Stimulated activated CD4-positive, alpha-beta T cell treated with anti-CD3 and anti-CD28 coated beads, Interleukin-2, amount 100 ng/mL, for 4 hours (primary cell): ENCODE measurements around the gene EID3.
"Not testable (repeated sequence)": the region's sequence is repeated elsewhere in the genome, so short reads cannot be mapped to it uniquely, and the experiment has no call there.

Experiments used
- DNase-seq: peaks from one replicate; pipeline ENCODE4 v3.0.0-alpha.2; 2020; ENCODE audit warnings: low read depth

Gene EID3

DNA sequence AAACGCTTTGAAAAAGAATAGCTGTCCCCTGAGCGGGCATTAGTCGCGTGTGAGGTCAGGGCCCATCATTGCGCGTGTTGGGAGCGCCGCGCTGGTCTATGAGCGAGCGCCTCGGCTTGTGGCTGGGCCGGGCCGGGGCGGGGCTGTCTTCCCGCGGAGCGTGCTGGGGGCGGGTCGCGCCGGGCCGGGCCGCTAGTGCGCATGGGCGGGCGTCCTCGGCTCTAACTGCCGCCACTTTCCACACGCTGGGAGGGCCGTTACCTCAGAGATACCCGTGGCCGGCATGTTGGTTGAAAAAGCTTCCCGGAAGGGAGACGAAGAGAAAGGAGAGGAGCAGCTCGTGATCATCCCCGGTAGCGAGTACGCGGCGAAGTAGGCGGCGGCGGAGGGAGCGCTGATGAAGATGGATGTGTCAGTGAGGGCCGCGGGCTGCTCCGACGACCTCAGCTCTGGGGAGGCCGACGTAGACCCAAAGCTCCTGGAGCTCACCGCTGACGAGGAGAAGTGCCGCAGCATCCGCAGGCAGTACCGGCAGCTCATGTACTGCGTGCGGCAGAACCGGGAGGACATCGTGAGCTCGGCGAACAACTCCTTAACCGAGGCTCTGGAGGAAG, at the start of gene EID3:
Gene EID3, plus strand, starts transcription at position 202 of the 614 bp plus-strand sequence. Its CDS starts 196 bp downstream, at position 398.
- peak; percentile 83 for DNase-seq

- no peak for DNase-seq
Observed at GRCh38 chr12:104257913-104258472, 45.5 kb upstream of the EID3 start.

DNA sequence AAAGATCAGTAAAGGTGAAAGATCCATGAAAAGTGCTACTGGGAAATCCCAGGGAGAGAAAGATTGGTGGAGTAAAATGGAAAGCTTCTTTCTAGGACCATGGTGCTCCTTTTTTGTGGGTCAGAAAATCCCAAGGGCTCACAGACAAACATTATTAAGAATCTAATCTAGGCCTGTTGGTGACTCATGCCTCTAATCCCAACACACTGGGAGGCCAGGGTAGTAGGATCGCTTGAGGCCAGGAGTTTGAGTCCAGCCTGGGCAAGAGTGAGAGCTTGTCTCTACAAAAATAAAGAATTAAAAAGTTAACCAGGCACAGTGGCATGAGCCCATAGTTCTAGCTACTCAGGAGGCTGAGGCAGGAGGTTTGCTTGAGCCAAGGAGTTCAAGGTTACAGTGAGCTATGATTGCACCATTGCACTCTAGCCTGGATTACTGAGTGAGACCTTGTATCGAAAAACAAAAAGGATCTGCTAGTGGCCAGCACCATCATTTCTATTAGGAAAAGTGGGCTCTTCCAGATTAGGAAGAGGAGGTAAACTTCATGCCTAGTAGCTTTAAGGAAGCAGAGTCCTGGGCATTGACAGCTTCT, 45.0 kb upstream of the EID3 start:
- DNase-seq = no peak

- DNase-seq = no peak
Observed at GRCh38 chr12:104263026-104263425, 40.5 kb upstream of the EID3 start.

DNA sequence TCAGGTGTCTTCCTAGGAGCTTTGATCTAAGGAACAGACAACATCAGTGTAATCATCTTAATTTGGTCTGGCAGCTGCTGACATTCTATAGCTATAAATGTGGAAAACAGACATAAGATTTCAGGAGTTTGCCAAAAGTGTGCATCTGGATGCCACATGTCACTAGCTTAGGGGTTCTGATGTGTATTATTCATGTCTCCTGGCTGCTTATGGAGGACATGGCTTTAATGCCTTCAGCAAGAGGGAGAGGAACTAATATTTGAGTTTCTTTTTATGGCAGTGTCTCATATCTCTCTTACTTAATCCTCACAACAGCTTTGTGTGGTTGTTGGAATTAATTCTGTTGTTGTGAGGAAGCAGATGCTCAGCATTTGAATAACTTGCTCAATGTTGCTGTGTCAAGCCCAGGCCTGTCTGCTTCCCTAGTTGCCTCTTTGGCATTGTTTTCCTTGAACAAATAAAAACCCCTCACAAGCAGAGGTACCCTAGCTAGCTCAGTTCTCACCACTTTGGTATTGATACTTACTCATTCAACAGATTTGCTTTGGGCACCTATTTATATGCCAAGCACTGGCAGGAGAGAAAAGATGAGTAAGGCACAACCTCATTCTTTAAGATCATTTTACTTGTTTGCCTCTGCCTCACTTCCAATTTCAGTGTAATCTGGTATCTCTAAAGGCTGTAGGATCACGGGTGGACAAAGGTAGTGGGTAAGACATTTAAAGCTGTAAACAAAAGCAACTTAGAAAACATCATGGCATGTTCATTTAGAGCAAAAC, 39.8 kb upstream of the EID3 start:
- no peak for DNase-seq

- DNase-seq = not testable (repeated sequence)
Observed at GRCh38 chr12:104265436-104265835, 38.1 kb upstream of the EID3 start.

GRCh38 chr12:104272938-104273337, 30.6 kb upstream of the EID3 start:
- no peak for DNase-seq

- no peak for DNase-seq
Observed at GRCh38 chr12:104273503-104273902, 30.0 kb upstream of the EID3 start.

GRCh38 chr12:104274811-104275210, 28.7 kb upstream of the EID3 start:
- DNase-seq = no peak

DNA sequence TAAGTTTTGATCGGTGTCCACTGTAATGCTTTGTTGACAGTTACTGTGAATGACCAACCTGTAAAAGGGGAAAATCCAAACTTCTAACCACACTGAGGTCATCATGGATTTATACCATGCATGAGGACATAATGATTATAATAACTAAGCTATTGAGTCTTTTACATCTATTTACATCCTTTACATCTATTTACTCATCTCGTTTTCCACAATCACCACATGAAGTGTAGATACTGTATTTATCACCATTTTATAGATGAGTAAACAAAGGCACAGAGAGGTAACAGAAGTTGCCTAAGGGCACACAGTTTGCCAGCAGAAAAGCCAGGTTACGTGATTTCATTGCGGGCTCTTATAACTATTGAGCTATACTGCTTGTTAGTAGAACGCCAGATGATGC, 27.9 kb upstream of the EID3 start:
- no peak for DNase-seq

- DNase-seq = no peak
Observed at GRCh38 chr12:104276273-104277131, 27.0 kb upstream of the EID3 start.

GRCh38 chr12:104279164-104279563, 24.4 kb upstream of the EID3 start:
- DNase-seq = no peak

DNA sequence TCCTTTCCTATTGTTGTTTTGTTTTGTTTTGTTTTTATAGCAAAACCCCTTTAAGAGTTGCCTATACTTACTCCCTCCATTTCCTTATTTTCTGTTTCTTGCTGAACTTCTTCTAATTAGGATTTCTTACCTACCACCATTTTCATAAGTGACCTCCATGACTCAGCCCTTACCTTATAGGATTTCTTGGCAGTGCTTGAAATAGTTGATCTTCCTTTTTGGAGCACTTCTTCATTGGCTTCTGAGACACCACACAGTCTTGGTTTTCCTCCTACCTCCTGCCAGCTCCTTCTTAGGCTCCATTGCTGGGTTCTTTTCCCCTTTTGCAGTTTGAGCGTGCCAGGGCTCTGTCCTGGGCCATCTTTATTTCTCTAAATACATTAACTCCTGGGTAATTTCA, 23.4 kb upstream of the EID3 start:
- no peak for DNase-seq

- DNase-seq = no peak
Observed at GRCh38 chr12:104280717-104281458, 22.7 kb upstream of the EID3 start.

- DNase-seq = no peak
Observed at GRCh38 chr12:104281636-104282035, 21.9 kb upstream of the EID3 start.

DNA sequence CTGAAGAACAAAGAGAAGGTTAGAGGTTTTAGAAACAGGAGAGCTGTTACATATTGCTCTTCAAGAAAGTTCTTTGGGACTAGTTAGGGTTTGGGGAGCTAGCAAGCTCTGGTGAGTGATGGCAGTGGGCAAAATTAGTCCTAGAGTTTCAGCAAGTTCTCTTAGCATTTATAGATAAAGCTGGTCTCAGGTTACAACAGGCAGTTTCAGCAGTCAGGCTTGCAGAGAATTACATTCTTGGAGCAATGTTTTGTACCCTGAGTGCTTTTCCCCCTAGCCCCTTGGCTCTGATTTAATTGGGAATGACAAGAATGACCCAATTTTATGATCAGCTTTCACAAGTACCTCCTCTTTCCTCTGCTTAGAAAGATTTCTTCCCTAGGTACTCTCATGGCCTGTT, 21.4 kb upstream of the EID3 start:
- DNase-seq = no peak

GRCh38 chr12:104285740-104286515, 17.6 kb upstream of the EID3 start:
- DNase-seq = peak; percentile 6

DNA sequence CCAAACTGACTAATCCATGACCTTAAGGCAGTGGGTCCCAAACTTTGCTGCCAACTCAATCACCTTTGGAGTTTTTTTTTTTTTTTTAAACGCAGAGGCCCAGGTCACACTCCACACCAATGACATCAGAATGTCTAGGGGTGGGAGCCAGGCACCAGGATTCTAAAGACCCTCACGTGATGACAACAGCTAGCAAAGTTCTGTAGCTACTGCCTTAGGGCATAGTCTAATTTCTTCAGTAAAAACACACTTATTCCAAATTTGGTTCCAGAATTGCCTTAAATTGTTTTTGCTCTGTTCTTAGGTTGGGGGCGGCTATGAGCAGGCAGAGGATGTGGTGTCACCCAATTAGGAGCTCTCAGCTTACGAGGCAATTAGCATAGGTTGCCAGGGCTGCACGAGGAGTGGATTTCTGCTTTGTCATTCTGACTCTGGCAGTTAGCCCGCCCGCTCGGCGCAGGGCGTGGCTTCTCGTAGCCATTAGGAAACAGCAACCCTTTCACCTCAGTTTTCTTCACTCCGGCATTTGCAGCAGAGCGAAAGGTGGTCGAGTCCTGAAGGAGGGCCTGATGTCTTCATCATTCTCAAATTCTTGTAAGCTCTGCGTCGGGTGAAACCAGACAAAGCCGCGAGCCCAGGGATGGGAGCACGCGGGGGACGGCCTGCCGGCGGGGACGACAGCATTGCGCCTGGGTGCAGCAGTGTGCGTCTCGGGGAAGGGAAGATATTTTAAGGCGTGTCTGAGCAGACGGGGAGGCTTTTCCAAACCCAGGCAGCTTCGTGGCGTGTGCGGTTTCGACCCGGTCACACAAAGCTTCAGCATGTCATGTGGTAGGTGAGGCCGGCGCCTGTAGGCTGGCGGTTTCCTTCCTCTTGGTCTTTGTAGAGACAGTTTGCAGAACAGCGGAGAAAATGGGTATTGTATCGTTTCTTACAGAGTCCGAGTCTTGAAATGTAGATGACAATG, 16.7 kb upstream of the EID3 start:
- peak; percentile 89 for DNase-seq

- peak; percentile 85 for DNase-seq
Observed at GRCh38 chr12:104288635-104289274, 14.8 kb upstream of the EID3 start.
